Parathyroid adenoma (tissue), 2 donors: Measurements from ENCODE around the gene RBM18.

Experiments used
- H2AFZ ChIP-seq: fragments of 300-600 bp; sonication (generic); one replicate; pipeline ENCODE4 v1.7.0; 2017; ENCODE audit warnings: antibody characterized with exemption, mild to moderate bottlenecking
- H3K27ac ChIP-seq: fragments of 300-600 bp; sonication (generic); one replicate; pipeline ENCODE4 v1.7.0; 2017
- H3K27me3 ChIP-seq: fragments of 300-600 bp; sonication (generic); one replicate; pipeline ENCODE4 v1.7.0; 2017; ENCODE audit warnings: low read length; ENCODE audit not compliant: control insufficient read depth, insufficient read depth
- H3K36me3 ChIP-seq: fragments of 300-600 bp; sonication (generic); one replicate; pipeline ENCODE4 v1.7.0; 2017; ENCODE audit warnings: low read length; ENCODE audit not compliant: control insufficient read depth, insufficient read depth
- H3K4me1 ChIP-seq: fragments of 300-600 bp; sonication (generic); one replicate; pipeline ENCODE4 v1.7.0; 2017; ENCODE audit warnings: control low read depth
- H3K4me2 ChIP-seq: fragments of 300-600 bp; sonication (generic); one replicate; pipeline ENCODE4 v1.7.0; 2017; ENCODE audit warnings: low read length
- H3K4me3 ChIP-seq: fragments of 300-600 bp; sonication (generic); one replicate; pipeline ENCODE4 v1.7.0; 2017; ENCODE audit warnings: low read depth, low read length
- H3K79me2 ChIP-seq: fragments of 300-600 bp; sonication (generic); one replicate; pipeline ENCODE4 v1.7.0; 2017; ENCODE audit warnings: control low read depth
- H3K9ac ChIP-seq: fragments of 300-600 bp; sonication (generic); one replicate; pipeline ENCODE4 v1.7.0; 2017; ENCODE audit warnings: mild to moderate bottlenecking
- H3K9me3 ChIP-seq: fragments of 300-600 bp; sonication (generic); one replicate; pipeline ENCODE4 v1.7.0; 2017; ENCODE audit warnings: low read length; ENCODE audit not compliant: control insufficient read depth
- CTCF ChIP-seq: fragments of 300-600 bp; sonication (generic); IDR thresholded peaks from one replicate; pipeline ENCODE4 v1.7.0; 2017; ENCODE audit warnings: antibody characterized with exemption, mild to moderate bottlenecking
- donor health status: primary hyperparathyroidism.

RBM18 gene

GRCh38 chr9:122228568-122229484, 35.8 kb downstream of the RBM18 start, which contains the start of gene LHX6:
Gene LHX6, minus strand, starts transcription at chr9:122228957. Its CDS starts 217 bp downstream, at chr9:122228740.
- H3K79me2 ChIP-seq: no peaks in the 10 kb centered on the region
- no peak within 1 kb of the TSS for H3K9ac ChIP-seq
- peak within 1 kb of the TSS; percentile 49 for H3K4me2 ChIP-seq
- H3K27ac ChIP-seq: no peak within 1 kb of the TSS
- no peak for TF ChIP-seq CTCF
- no peaks in the 10 kb centered on the region for H3K36me3 ChIP-seq
- H3K27me3 ChIP-seq: peaks cover 7% of the 10 kb centered on the region
- H3K4me3 ChIP-seq: peak within 1 kb of the TSS; percentile 40
- H2AFZ ChIP-seq: no peak within 1 kb of the TSS
- H3K4me1 ChIP-seq: no peaks in the 10 kb centered on the region
- no peaks in the 10 kb centered on the region for H3K9me3 ChIP-seq

- Histone ChIP-seq H3K27ac (no peak overlapping the region), H3K79me2 (no peaks in the 10 kb centered on the region), H3K4me1 (no peaks in the 10 kb centered on the region), H3K4me3 (peak overlapping the region; percentile 40), H3K4me2 (peak overlapping the region; percentile 49), H3K9me3 (no peaks in the 10 kb centered on the region), H3K36me3 (no peaks in the 10 kb centered on the region), H3K9ac (no peak overlapping the region), H2AFZ (no peak overlapping the region), H3K27me3 (peaks cover 7% of the 10 kb centered on the region)
- TF ChIP-seq CTCF: no peak
Measured at GRCh38 chr9:122228191-122228567, 36.5 kb downstream of the RBM18 start.

- Histone ChIP-seq H2AFZ (no peak overlapping the region), H3K9ac (no peak overlapping the region), H3K36me3 (no peaks in the 10 kb centered on the region), H3K27me3 (peaks cover 7% of the 10 kb centered on the region), H3K4me1 (no peaks in the 10 kb centered on the region), H3K4me3 (no peak overlapping the region), H3K27ac (no peak overlapping the region), H3K79me2 (no peaks in the 10 kb centered on the region), H3K4me2 (no peak overlapping the region), H3K9me3 (no peaks in the 10 kb centered on the region)
- no peak for TF ChIP-seq CTCF
Measured at GRCh38 chr9:122227575-122227900, 37.1 kb downstream of the RBM18 start.

GRCh38 chr9:122226758-122227574, 37.7 kb downstream of the RBM18 start:
- no peaks in the 10 kb centered on the region for H3K79me2 ChIP-seq
- peaks cover 7% of the 10 kb centered on the region for H3K27me3 ChIP-seq
- no peak for TF ChIP-seq CTCF
- no peak overlapping the region for H3K9ac ChIP-seq
- peak overlapping the region; percentile 14 for H3K4me3 ChIP-seq
- H2AFZ ChIP-seq: no peak overlapping the region
- no peak overlapping the region for H3K27ac ChIP-seq
- no peak overlapping the region for H3K4me2 ChIP-seq
- H3K36me3 ChIP-seq: no peaks in the 10 kb centered on the region
- no peaks in the 10 kb centered on the region for H3K4me1 ChIP-seq
- no peaks in the 10 kb centered on the region for H3K9me3 ChIP-seq
